ENCODE results near the gene DNPH1. TPM values are rescaled to one million over a fixed set of nuclear protein-coding genes. Genes with fewer than 3 reads are reported as not detected.
A peak's percentile ranks its signal among the peaks of the same experiment; 100 is the strongest.

DNPH1 gene
- total RNA-seq, 4 donors from 2014 or later: 57.7 to 101 (median 81.5) TPM

GRCh38 chr6:43205849-43206248 is 23.4 kb downstream of the DNPH1 start:
- Histone ChIP-seq H3K27ac (no peak overlapping the region), H3K36me3 (peaks cover 5 to 69% (median 8%) of the 10 kb centered on the region in 3 donors), H3K4me3 (no peak overlapping the region), H3K27me3 (no peaks in the 10 kb centered on the region), H3K4me1 (no peaks in the 10 kb centered on the region), H3K9me3 (no peaks in the 10 kb centered on the region)
- 97 to 100% methylated on average over 6 to 8 of the region's 10 CpGs for WGBS, 2 donors
- no peak for TF ChIP-seq POLR2A (IDR thresholded peaks at IDR 0.05)
- TF ChIP-seq CTCF (IDR thresholded peaks at IDR 0.05): no peak
- intact Hi-C loops (cut with DNase I): no loop called here
- no peak for DNase-seq

- intact Hi-C loops (cut with DNase I): no loop called here
- H3K4me3 ChIP-seq: no peak overlapping the region
- 93 to 95% methylated on average over 14 to 16 of the region's 23 CpGs for WGBS, 2 donors
- DNase-seq: no peak
- H3K27ac ChIP-seq: no peak overlapping the region
- no peaks in the 10 kb centered on the region for H3K27me3 ChIP-seq
- TF ChIP-seq CTCF (IDR thresholded peaks at IDR 0.05) (no peak), POLR2A (IDR thresholded peaks at IDR 0.05) (no peak)
- no peaks in the 10 kb centered on the region for H3K4me1 ChIP-seq
- H3K9me3 ChIP-seq: no peaks in the 10 kb centered on the region
- peaks cover 5 to 78% (median 13%) of the 10 kb centered on the region in 3 donors for H3K36me3 ChIP-seq
Observed at GRCh38 chr6:43204271-43205105, 24.8 kb downstream of the DNPH1 start.

GRCh38 chr6:43203718-43204095 is 25.6 kb downstream of the DNPH1 start:
- Histone ChIP-seq H3K4me3 (no peak overlapping the region), H3K36me3 (peaks cover 8 to 85% (median 13%) of the 10 kb centered on the region in 3 donors), H3K4me1 (no peaks in the 10 kb centered on the region), H3K9me3 (no peaks in the 10 kb centered on the region), H3K27me3 (no peaks in the 10 kb centered on the region), H3K27ac (no peak overlapping the region)
- no peak for TF ChIP-seq POLR2A (IDR thresholded peaks at IDR 0.05)
- TF ChIP-seq CTCF (IDR thresholded peaks at IDR 0.05): no peak
- DNase-seq: no peak
- WGBS, 2 donors: 90 to 96% methylated on average over 8 of the region's 8 CpGs
- intact Hi-C loops (cut with DNase I): no loop called here

GRCh38 chr6:43203029-43203717 is 26.1 kb downstream of the DNPH1 start:
- Histone ChIP-seq H3K27me3 (no peaks in the 10 kb centered on the region), H3K4me1 (no peaks in the 10 kb centered on the region), H3K27ac (no peak overlapping the region), H3K36me3 (peaks cover 12 to 90% (median 13%) of the 10 kb centered on the region in 3 donors), H3K4me3 (no peak overlapping the region), H3K9me3 (no peaks in the 10 kb centered on the region)
- peak in 1 of 6 experiments; percentile 6 for TF ChIP-seq CTCF (IDR thresholded peaks at IDR 0.05)
- no peak for TF ChIP-seq POLR2A (IDR thresholded peaks at IDR 0.05)
- DNase-seq: no peak
- intact Hi-C loops (cut with DNase I): no loop called here
- 86 to 93% methylated on average over 2 to 9 of the region's 17 CpGs for WGBS, 2 donors

- Histone ChIP-seq H3K27ac (no peak overlapping the region), H3K9me3 (no peaks in the 10 kb centered on the region), H3K36me3 (peaks cover 12 to 98% (median 13%) of the 10 kb centered on the region in 3 donors), H3K4me3 (no peak overlapping the region), H3K4me1 (no peaks in the 10 kb centered on the region), H3K27me3 (no peaks in the 10 kb centered on the region)
- TF ChIP-seq CTCF (IDR thresholded peaks at IDR 0.05) (no peak), POLR2A (IDR thresholded peaks at IDR 0.05) (no peak)
- DNase-seq: no peak
- intact Hi-C loops (cut with DNase I): no loop called here
- 80 to 84% methylated on average over 3 to 5 of the region's 5 CpGs for WGBS, 2 donors
Observed at GRCh38 chr6:43202451-43202850, 26.8 kb downstream of the DNPH1 start.

Data from esophagus squamous epithelium (tissue), 5 donors.